Glutamatergic neuron (in vitro differentiated cells): ENCODE data around the gene DHX32. TPM values are rescaled to one million over a fixed set of nuclear protein-coding genes. Genes with fewer than 3 reads are reported as not detected.

Source experiments
- DNase-seq: peaks from one replicate; pipeline ENCODE4 v3.0.0; 2022
- H3K27ac Mint-ChIP-seq: one replicate; pipeline ENCODE4 v1.8.0; 2020; ENCODE audit warnings: mild to moderate bottlenecking, mixed read lengths, inconsistent platforms; ENCODE audit not compliant: unreplicated experiment
- H3K27me3 Mint-ChIP-seq: one replicate; pipeline ENCODE4 v1.8.0; 2020; ENCODE audit warnings: mild to moderate bottlenecking, moderate library complexity, mixed read lengths, inconsistent platforms; ENCODE audit not compliant: unreplicated experiment
- H3K36me3 Mint-ChIP-seq: one replicate; pipeline ENCODE4 v1.8.0; 2020; ENCODE audit warnings: mild to moderate bottlenecking, mixed read lengths, inconsistent platforms; ENCODE audit not compliant: unreplicated experiment
- H3K4me1 Mint-ChIP-seq: one replicate; pipeline ENCODE4 v1.8.0; 2020; ENCODE audit warnings: mild to moderate bottlenecking, low read depth, mixed read lengths, inconsistent platforms; ENCODE audit not compliant: unreplicated experiment
- H3K4me3 Mint-ChIP-seq: one replicate; pipeline ENCODE4 v1.8.0; 2020; ENCODE audit warnings: mild to moderate bottlenecking, mixed read lengths, inconsistent platforms; ENCODE audit not compliant: unreplicated experiment
- H3K9me3 Mint-ChIP-seq: one replicate; pipeline ENCODE4 v1.8.0; 2020; ENCODE audit warnings: mild to moderate bottlenecking, moderate library complexity, mixed read lengths, inconsistent platforms; ENCODE audit not compliant: unreplicated experiment
- total RNA-seq: library from RNA; stranded (reverse); fragmentation: NEBNext Ultra II Directional; extraction: Animal tissue kit (Norgen Biotek cat#: 25700); gene quantifications from one replicate; pipeline ENCODE4 v1.2.1, GENCODE V29; 2021; ENCODE audit not compliant: unreplicated experiment
- TF ChIP-seq, protein P1 (sequence below): fragments of 200-600 bp; sonication (generic); IDR thresholded peaks from one replicate; pipeline ENCODE4 v1.5.0; 2021; ENCODE audit not compliant: partially characterized antibody, unreplicated experiment

The DHX32 gene
- total RNA-seq, 1 donor from 2014 or later = 11.3 TPM

DNA sequence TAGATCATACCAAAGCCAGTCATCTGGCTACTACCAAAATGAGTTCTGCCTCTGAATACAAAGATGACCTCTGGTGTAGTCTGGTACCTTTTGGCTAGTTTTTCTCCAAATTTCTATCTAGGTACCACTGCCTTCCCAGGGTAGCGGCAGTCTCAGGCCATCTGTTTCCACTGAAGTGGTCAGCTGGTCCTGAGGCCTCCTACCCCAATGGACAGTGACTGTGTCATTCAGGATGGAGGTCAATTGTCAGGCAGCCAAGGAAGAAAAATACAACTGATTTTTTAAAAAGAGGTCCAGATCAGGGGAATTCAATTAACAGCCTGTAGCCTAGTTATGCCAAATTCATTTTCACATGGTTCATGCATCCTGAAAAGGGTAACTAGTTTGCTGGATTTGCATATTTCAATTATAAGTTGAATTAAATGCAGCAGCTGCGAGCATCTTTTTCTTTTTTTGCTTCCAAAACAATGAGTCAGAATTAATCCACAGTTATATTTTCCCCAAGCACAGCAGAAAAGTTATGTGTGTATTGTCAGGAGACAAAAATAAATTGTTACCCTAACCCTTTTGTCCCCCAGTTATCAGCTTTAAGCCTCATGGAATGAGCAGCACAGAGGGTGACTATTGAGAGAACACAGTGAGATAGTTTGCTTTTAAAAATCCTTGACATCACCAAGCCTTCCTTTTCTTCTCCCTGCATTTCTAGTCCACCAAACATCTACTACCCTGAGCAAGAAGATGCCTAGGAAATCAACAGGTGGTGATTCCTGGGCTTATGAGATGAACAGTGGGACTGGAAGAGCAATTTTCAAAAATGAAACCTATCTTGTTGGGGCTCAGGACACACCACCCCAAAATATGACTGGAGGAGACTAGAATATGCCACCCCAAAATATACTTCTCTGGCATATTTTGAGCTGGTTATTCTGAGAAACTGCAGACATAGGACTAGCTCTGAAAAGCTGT lies 30.0 kb downstream of the DHX32 start:
- Mint-ChIP-seq H3K36me3 (no peaks in the 10 kb centered on the region), H3K27me3 (no peaks in the 10 kb centered on the region)
- TF ChIP-seq, protein P1, sequence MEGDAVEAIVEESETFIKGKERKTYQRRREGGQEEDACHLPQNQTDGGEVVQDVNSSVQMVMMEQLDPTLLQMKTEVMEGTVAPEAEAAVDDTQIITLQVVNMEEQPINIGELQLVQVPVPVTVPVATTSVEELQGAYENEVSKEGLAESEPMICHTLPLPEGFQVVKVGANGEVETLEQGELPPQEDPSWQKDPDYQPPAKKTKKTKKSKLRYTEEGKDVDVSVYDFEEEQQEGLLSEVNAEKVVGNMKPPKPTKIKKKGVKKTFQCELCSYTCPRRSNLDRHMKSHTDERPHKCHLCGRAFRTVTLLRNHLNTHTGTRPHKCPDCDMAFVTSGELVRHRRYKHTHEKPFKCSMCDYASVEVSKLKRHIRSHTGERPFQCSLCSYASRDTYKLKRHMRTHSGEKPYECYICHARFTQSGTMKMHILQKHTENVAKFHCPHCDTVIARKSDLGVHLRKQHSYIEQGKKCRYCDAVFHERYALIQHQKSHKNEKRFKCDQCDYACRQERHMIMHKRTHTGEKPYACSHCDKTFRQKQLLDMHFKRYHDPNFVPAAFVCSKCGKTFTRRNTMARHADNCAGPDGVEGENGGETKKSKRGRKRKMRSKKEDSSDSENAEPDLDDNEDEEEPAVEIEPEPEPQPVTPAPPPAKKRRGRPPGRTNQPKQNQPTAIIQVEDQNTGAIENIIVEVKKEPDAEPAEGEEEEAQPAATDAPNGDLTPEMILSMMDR = no peak

DNA sequence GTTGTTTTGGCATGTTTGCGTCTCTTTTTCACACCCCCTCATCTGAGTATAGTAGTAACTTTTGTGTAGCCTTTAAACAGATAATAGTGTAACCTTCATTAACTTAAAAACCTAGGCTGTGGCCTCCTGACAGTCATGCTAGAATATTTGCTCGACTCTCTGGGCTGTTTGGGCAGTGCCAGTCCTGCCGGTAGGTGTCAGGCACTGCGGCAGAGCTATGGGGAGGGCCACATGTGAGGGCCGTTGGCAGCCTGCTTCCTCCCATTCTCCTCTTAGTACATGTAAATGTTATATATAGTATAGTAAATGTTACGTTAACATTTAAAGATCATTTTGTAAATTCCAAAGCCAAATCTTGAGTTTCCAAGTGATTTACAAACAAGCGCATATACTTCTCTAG lies 31.6 kb downstream of the DHX32 start:
- Mint-ChIP-seq H3K27ac (no peak overlapping the region), H3K9me3 (no peaks in the 10 kb centered on the region), H3K4me1 (peaks cover 3% of the 10 kb centered on the region), H3K4me3 (no peak overlapping the region), H3K27me3 (no peaks in the 10 kb centered on the region), H3K36me3 (no peaks in the 10 kb centered on the region)
- TF ChIP-seq, protein P1 = no peak
- no peak for DNase-seq

More for the DNA sequence above, 30.0 kb downstream of the DHX32 start:
- H3K4me3 Mint-ChIP-seq = no peak overlapping the region
- H3K9me3 Mint-ChIP-seq = no peaks in the 10 kb centered on the region
- H3K27ac Mint-ChIP-seq = no peak overlapping the region
- no peak for DNase-seq
- peaks cover 3% of the 10 kb centered on the region for H3K4me1 Mint-ChIP-seq

DNA sequence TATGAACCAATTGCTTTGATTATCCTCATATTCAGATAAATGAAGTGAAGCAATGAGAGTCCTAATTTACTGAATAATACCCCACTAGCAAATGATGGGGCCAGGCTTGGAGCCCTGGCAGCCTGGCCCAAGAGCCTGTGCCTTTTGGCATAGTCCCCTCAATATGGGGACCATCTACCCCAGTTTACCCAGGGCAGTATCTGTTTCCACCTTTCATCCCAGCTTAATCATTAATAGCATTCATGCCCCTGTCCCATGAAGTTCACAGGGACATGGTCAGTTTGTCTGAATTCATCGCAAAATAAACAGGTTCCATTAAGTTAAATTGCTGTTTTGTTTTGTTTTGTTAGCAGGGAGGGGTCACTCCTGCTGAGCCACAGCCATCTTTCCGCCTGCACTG lies 32.2 kb downstream of the DHX32 start:
- Mint-ChIP-seq H3K36me3 (no peaks in the 10 kb centered on the region), H3K4me1 (peaks cover 6% of the 10 kb centered on the region), H3K27ac (no peak overlapping the region), H3K27me3 (no peaks in the 10 kb centered on the region), H3K9me3 (no peaks in the 10 kb centered on the region), H3K4me3 (no peak overlapping the region)
- TF ChIP-seq, protein P1 = no peak
- DNase-seq = no peak

DNA sequence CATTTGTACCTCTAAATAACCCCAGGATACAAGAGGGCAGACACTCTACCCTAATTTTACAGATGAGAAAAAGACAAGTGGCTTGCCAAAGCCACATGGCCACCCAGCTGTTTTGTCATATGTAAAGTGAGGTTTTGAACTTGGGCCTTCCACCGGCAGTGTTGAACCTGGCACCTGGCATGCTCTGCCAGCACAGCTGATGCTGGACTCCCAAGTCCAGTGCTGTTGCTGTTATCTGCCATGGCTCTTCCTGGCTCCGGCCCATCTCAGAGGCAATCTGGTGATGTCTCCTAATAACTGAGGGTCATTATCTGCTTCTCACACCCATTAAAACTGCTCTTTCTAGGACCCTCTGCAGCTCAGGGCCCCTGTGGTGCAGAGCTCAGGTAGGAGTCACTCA lies 32.7 kb downstream of the DHX32 start:
- DNase-seq = no peak
- Mint-ChIP-seq H3K36me3 (no peaks in the 10 kb centered on the region), H3K9me3 (no peaks in the 10 kb centered on the region), H3K27ac (no peak overlapping the region), H3K4me1 (peaks cover 6% of the 10 kb centered on the region), H3K4me3 (no peak overlapping the region), H3K27me3 (no peaks in the 10 kb centered on the region)
- TF ChIP-seq, protein P1 = no peak

DNA sequence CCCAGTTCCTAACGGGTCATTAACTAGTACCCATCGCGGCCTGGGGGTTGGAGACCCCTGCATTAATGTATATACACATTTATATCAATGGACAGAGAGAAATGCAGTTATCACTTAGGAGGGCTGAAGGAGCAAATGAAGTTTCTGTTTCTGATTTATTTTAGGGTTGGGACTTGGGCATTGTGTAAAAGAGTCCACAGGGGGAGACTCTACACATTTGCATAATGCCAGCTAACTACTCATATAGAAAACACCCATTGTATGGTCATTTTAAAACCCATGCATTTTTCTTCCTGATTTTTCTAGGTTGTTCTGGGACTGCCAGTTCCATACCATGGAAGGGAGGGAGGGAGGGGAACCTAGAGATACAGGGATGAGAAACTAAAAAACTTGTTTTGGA lies 34.2 kb downstream of the DHX32 start:
- no peak for DNase-seq
- H3K27ac Mint-ChIP-seq = no peak overlapping the region
- no peaks in the 10 kb centered on the region for H3K9me3 Mint-ChIP-seq
- H3K36me3 Mint-ChIP-seq = no peaks in the 10 kb centered on the region
- TF ChIP-seq, protein P1 = no peak
- H3K4me1 Mint-ChIP-seq = peaks cover 6% of the 10 kb centered on the region
- H3K27me3 Mint-ChIP-seq = no peaks in the 10 kb centered on the region
- H3K4me3 Mint-ChIP-seq = no peak overlapping the region
